GM18498 (cell line): Measurements from ENCODE around the gene NARF.
"Not testable (repeated sequence)": the region's sequence is repeated elsewhere in the genome, so short reads cannot be mapped to it uniquely, and the experiment has no call there.

Experiments used
- ATAC-seq: cut with Tn5 transposase; IDR thresholded peaks from one replicate; pipeline ENCODE4 v1.9.1; 2021; ENCODE audit warnings: mild to moderate bottlenecking, moderate library complexity; ENCODE audit not compliant: unreplicated experiment

Gene NARF

GRCh38 chr17:82529914-82530300 lies 71.4 kb downstream of the NARF start:
- no peak for ATAC-seq

- no peak for ATAC-seq
These were observed 72.9 kb downstream of the NARF start for GRCh38 chr17:82531431-82531881.

- ATAC-seq, result no peak
These were observed 75.9 kb downstream of the NARF start for GRCh38 chr17:82534401-82534812.

GRCh38 chr17:82536512-82537201 lies 78.1 kb downstream of the NARF start:
- no peak for ATAC-seq

GRCh38 chr17:82537228-82537627 lies 78.7 kb downstream of the NARF start:
- ATAC-seq, result not testable (repeated sequence)

GRCh38 chr17:82539076-82539475 lies 80.5 kb downstream of the NARF start:
- ATAC-seq, result not testable (repeated sequence)
